ENCODE data around the gene PPRC1. TPM values are rescaled to one million over a fixed set of nuclear protein-coding genes. Genes with fewer than 3 reads are reported as not detected.

PPRC1 gene
- total RNA-seq, 1 donor from 2014 or later: 32.7 TPM

- DNase-seq (no peak), ATAC-seq (no peak)
- Histone ChIP-seq H3K9me3 (no peaks in the 10 kb centered on the region), H3K36me3 (no peaks in the 10 kb centered on the region), H3K27ac (no peak overlapping the region), H3K27me3 (ENCODE audit: low read depth) (no peaks in the 10 kb centered on the region), H3K4me3 (no peak overlapping the region), H3K4me1 (peaks cover 11% of the 10 kb centered on the region)
- intact Hi-C loops (cut with DNase I): no loop called here
- no peak for TF ChIP-seq CTCF (IDR thresholded peaks at IDR 0.05)
These were observed 37.8 kb downstream of the PPRC1 start for GRCh38 chr10:102170602-102171001.

GRCh38 chr10:102172288-102172687 lies 39.4 kb downstream of the PPRC1 start:
- Histone ChIP-seq H3K27me3 (ENCODE audit: low read depth) (no peaks in the 10 kb centered on the region), H3K4me3 (no peak overlapping the region), H3K36me3 (no peaks in the 10 kb centered on the region), H3K4me1 (peaks cover 11% of the 10 kb centered on the region), H3K27ac (no peak overlapping the region), H3K9me3 (no peaks in the 10 kb centered on the region)
- ATAC-seq (no peak), DNase-seq (no peak)
- intact Hi-C loops (cut with DNase I): no loop called here
- no peak for TF ChIP-seq CTCF (IDR thresholded peaks at IDR 0.05)

GRCh38 chr10:102175415-102175814 lies 42.6 kb downstream of the PPRC1 start:
- no peak for TF ChIP-seq CTCF (IDR thresholded peaks at IDR 0.05)
- H3K9me3 ChIP-seq: no peaks in the 10 kb centered on the region

GRCh38 chr10:102184606-102185005 lies 51.8 kb downstream of the PPRC1 start:
- Histone ChIP-seq H3K27me3 (ENCODE audit: low read depth) (no peaks in the 10 kb centered on the region), H3K4me1 (peaks cover 8% of the 10 kb centered on the region), H3K36me3 (no peaks in the 10 kb centered on the region), H3K27ac (no peak overlapping the region), H3K4me3 (no peak overlapping the region), H3K9me3 (no peaks in the 10 kb centered on the region)
- no peak for TF ChIP-seq CTCF (IDR thresholded peaks at IDR 0.05)
- intact Hi-C loops (cut with DNase I): no loop called here
- DNase-seq (no peak), ATAC-seq (no peak)

More at GRCh38 chr10:102175415-102175814, 42.6 kb downstream of the PPRC1 start:
- DNase-seq (no peak), ATAC-seq (no peak)
- H3K27me3 ChIP-seq (ENCODE audit: low read depth): no peaks in the 10 kb centered on the region
- H3K27ac ChIP-seq: no peak overlapping the region
- H3K4me1 ChIP-seq: no peaks in the 10 kb centered on the region
- intact Hi-C loops (cut with DNase I): no loop called here
- no peaks in the 10 kb centered on the region for H3K36me3 ChIP-seq
- H3K4me3 ChIP-seq: no peak overlapping the region

GRCh38 chr10:102185272-102185671 lies 52.4 kb downstream of the PPRC1 start:
- Histone ChIP-seq H3K4me3 (no peak overlapping the region), H3K36me3 (no peaks in the 10 kb centered on the region), H3K4me1 (peaks cover 12% of the 10 kb centered on the region), H3K9me3 (no peaks in the 10 kb centered on the region), H3K27me3 (ENCODE audit: low read depth) (no peaks in the 10 kb centered on the region), H3K27ac (no peak overlapping the region)
- intact Hi-C loops (cut with DNase I): no loop called here
- ATAC-seq (no peak), DNase-seq (no peak)
- no peak for TF ChIP-seq CTCF (IDR thresholded peaks at IDR 0.05)
